Liver (tissue), 9 donors: Measurements from ENCODE around the gene KAZN. TPM values are rescaled to one million over a fixed set of nuclear protein-coding genes. Genes with fewer than 3 reads are reported as not detected.

Experiments
- DNase-seq: peaks from one replicate; pipeline ENCODE4 v3.0.0-alpha.2; 2017; ENCODE audit warnings: low spot score
- H3K27ac ChIP-seq, 2 donors: one replicate each; pipeline ENCODE4 v1.7.0; 2013; ENCODE audit warnings: inconsistent platforms in 2 of 2, low read length in 2 of 2, control low read depth in 1 of 2, low read depth in 1 of 2, mild to moderate bottlenecking in 1 of 2
- H3K27me3 ChIP-seq, 4 donors: one replicate each; pipeline versions ENCODE4 v1.6.1 to v1.7.0; 2013; ENCODE audit warnings: low read length in 3 of 4, inconsistent platforms in 1 of 4, mild to moderate bottlenecking in 1 of 4, moderate library complexity in 1 of 4; ENCODE audit not compliant: control insufficient read depth in 4 of 4, insufficient read depth in 4 of 4
- H3K36me3 ChIP-seq, 4 donors: one replicate each; pipeline versions ENCODE4 v1.6.1 to v1.7.0; 2013; ENCODE audit warnings: low read length in 3 of 4, mild to moderate bottlenecking in 3 of 4, low read depth in 1 of 4, moderate library complexity in 1 of 4; ENCODE audit not compliant: control insufficient read depth in 4 of 4, insufficient read depth in 3 of 4
- H3K4me1 ChIP-seq, 4 donors: one replicate each; pipeline versions ENCODE4 v1.6.1 to v1.7.0; 2013; ENCODE audit warnings: low read length in 3 of 4, mild to moderate bottlenecking in 3 of 4, moderate library complexity in 1 of 4; ENCODE audit not compliant: control insufficient read depth in 4 of 4, insufficient read depth in 4 of 4
- H3K4me3 ChIP-seq, 3 donors: one replicate each; pipeline versions ENCODE4 v1.6.1 to v1.7.0; 2013; ENCODE audit warnings: low read length in 3 of 3, control low read depth in 1 of 3, low read depth in 1 of 3, mild to moderate bottlenecking in 1 of 3
- H3K9ac ChIP-seq, 2 donors: one replicate each; pipeline ENCODE4 v1.7.0; 2013; ENCODE audit warnings: low read length in 2 of 2, mild to moderate bottlenecking in 2 of 2, moderate library complexity in 2 of 2, control low read depth in 1 of 2, low read depth in 1 of 2
- H3K9me3 ChIP-seq, 4 donors: one replicate each; pipeline versions ENCODE4 v1.6.1 to v1.7.0; 2013; ENCODE audit warnings: low read length in 3 of 4; ENCODE audit not compliant: control insufficient read depth in 4 of 4
- EGR1 ChIP-seq, 2 donors: IDR thresholded peaks; 2 replicates each; pipeline ENCODE4 v1.6.1; 2016 to 2018; ENCODE audit warnings: antibody characterized with exemption in 2 of 2, low read depth in 2 of 2
- FOXA2 ChIP-seq: IDR thresholded peaks from 2 replicates; pipeline ENCODE4 v1.6.1; 2016; ENCODE audit warnings: antibody characterized with exemption
- GABPA ChIP-seq, 2 donors: IDR thresholded peaks in 1 of 2; conservative IDR thresholded peaks in 1 of 2; 2 replicates each; pipeline ENCODE4 v1.6.1; 2016; ENCODE audit warnings: antibody characterized with exemption in 2 of 2, mild to moderate bottlenecking in 1 of 2, moderate library complexity in 1 of 2
- HNF4A ChIP-seq, 2 donors: conservative IDR thresholded peaks; 2 replicates each; pipeline ENCODE4 v1.6.1; 2016; ENCODE audit warnings: antibody characterized with exemption in 2 of 2, mild to moderate bottlenecking in 2 of 2
- HNF4G ChIP-seq: IDR thresholded peaks from 2 replicates; pipeline ENCODE4 v1.6.1; 2016; ENCODE audit warnings: antibody characterized with exemption
- JUND ChIP-seq, 2 donors: IDR thresholded peaks; 2 replicates each; pipeline ENCODE4 v1.6.1; 2016; ENCODE audit warnings: antibody characterized with exemption in 2 of 2
- NR2F2 ChIP-seq: IDR thresholded peaks from 2 replicates; pipeline ENCODE4 v1.6.1; 2016; ENCODE audit warnings: antibody characterized with exemption
- RXRA ChIP-seq, 2 donors: IDR thresholded peaks; 2 replicates each; pipeline ENCODE4 v1.6.1; 2017 to 2018; ENCODE audit warnings: antibody characterized with exemption in 2 of 2, mild to moderate bottlenecking in 1 of 2
- SP1 ChIP-seq: IDR thresholded peaks from 2 replicates; pipeline ENCODE4 v1.6.1; 2018; ENCODE audit warnings: antibody characterized with exemption, mild to moderate bottlenecking
- TAF1 ChIP-seq: conservative IDR thresholded peaks from 2 replicates; pipeline ENCODE4 v1.6.1; 2016; ENCODE audit warnings: antibody characterized with exemption, mild to moderate bottlenecking
- YY1 ChIP-seq: IDR thresholded peaks from 2 replicates; pipeline ENCODE4 v1.6.1; 2016; ENCODE audit warnings: antibody characterized with exemption, mild to moderate bottlenecking
- WGBS: extraction: QIAGEN DNeasy Blood & Tissue Kit; methylation state at CpG from one replicate; pipeline ENCODE4 v1.1.7; 2013; 5-methylcytosine and 5-hydroxymethylcytosine counted together
- polyA plus RNA-seq, 2 donors: library from polyadenylated mRNA; stranded (reverse) in 1 of 2; unstranded in 1 of 2; fragments of 200-250 nt in 1 of 2; fragments of >200 nt in 1 of 2; fragmentation: Nextera tagmentation in 1 of 2; extraction: Ambion mirVana in 1 of 2; gene quantifications; one replicate each; pipeline versions ENCODE4 v1.2.1 to v1.2.3, GENCODE V29; 2013 to 2015
- total RNA-seq, 2 donors: library from RNA; depleted of rRNA; stranded (reverse); fragments of >200 nt; gene quantifications; one replicate each; pipeline ENCODE4 v1.2.3, GENCODE V29; 2014
- TF ChIP-seq, protein P1 (sequence below): IDR thresholded peaks from 2 replicates; pipeline ENCODE4 v1.6.1; 2016; ENCODE audit warnings: antibody characterized with exemption
- TF ChIP-seq, protein P2 (sequence below): fragments of 150-350 bp; IDR thresholded peaks from 2 replicates; pipeline ENCODE4 v1.5.1; 2017; ENCODE audit warnings: improper control_type of control experiment, low read depth, low read length; ENCODE audit not compliant: missing input control
- TF ChIP-seq, protein P3 (sequence below): IDR thresholded peaks from 2 replicates; pipeline ENCODE4 v1.6.1; 2016; ENCODE audit warnings: antibody characterized with exemption
- TF ChIP-seq, protein P4 (sequence below): IDR thresholded peaks from 2 replicates; pipeline ENCODE4 v1.6.1; 2016; ENCODE audit warnings: antibody characterized with exemption, mild to moderate bottlenecking
- donor health status: healthy.
- donor health status: healthy.
- donor health status: healthy.
- donor health status: healthy.
- donor health status: healthy.

Gene KAZN
- total and polyA plus RNA-seq, 4 donors, result 1.9 to 6.9 (median 2.4) TPM

DNA sequence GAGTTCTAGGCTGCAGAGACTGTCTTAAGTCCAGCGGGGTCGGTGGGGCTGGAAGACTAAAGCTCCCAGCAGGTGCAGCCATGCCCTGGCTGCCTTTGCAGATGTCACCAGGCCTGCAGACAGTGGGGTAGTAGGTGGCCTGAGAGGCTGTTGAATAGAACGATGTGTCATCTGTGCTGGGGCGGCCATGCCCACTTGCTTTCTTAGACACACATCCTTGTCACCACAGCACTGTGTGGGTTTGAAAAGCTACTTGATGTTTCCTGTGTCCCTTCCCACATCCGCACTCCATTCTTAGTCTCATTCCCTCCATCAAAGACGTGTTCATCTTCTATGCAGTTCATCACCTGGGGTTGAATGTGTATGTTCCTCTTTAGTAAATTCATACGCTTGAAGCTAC lies 370.5 kb downstream of the KAZN start:
- TF ChIP-seq TAF1, result no peak
- peak overlapping the region; percentile 0 to 4 for H3K27ac ChIP-seq
- H3K36me3 ChIP-seq, result no peaks in the 10 kb centered on the region
- H3K4me1 ChIP-seq, result peaks cover 0 to 6% (median 0%) of the 10 kb centered on the region in 4 donors
- DNase-seq, result no peak
- H3K27me3 ChIP-seq, result no peaks in the 10 kb centered on the region
- H3K4me3 ChIP-seq, result no peak overlapping the region
- peaks cover 0 to 3% (median 0%) of the 10 kb centered on the region in 4 donors for H3K9me3 ChIP-seq
- WGBS, result 75% methylated on average over 7 of the region's 7 CpGs
- H3K9ac ChIP-seq, result no peak overlapping the region

DNA sequence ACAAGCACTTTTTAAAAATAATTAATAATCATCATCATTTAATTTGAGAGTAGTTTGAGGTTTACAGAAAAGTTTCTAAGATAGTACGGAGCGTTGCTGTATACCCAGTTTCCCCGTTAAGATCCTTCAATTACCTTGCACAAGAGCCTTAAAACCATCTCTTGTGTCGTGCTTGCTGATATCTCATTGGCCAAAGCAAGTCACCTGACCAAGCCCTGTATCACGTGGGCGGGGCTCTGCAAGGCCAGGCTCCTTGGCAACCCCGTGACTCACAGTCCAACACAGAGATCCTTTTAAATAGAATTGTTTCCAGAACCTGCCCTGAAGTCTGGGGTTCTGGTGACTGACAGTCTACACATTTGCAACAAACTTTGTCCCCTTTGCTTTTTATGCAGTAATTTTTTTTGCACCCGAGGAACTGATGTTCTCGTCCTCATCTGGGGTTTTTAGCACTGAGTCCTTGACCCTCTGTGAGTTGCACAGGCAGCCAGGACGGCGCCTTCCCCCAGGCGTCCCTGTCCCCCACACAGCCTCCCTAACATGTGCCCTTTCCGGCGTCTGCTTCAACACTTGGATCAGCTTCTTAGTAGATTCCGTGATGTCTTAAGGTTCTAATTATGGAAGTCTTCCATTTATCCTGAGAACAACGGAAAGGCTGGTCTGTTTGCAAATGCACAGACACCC lies 371.8 kb downstream of the KAZN start:
- H3K9ac ChIP-seq, result no peak overlapping the region
- TF ChIP-seq, protein P1, sequence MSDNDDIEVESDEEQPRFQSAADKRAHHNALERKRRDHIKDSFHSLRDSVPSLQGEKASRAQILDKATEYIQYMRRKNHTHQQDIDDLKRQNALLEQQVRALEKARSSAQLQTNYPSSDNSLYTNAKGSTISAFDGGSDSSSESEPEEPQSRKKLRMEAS, result no peak
- peak; percentile 23 for TF ChIP-seq NR2F2
- peak; percentile 39 for TF ChIP-seq SP1
- TF ChIP-seq HNF4G, result no peak
- TF ChIP-seq, protein P2, sequence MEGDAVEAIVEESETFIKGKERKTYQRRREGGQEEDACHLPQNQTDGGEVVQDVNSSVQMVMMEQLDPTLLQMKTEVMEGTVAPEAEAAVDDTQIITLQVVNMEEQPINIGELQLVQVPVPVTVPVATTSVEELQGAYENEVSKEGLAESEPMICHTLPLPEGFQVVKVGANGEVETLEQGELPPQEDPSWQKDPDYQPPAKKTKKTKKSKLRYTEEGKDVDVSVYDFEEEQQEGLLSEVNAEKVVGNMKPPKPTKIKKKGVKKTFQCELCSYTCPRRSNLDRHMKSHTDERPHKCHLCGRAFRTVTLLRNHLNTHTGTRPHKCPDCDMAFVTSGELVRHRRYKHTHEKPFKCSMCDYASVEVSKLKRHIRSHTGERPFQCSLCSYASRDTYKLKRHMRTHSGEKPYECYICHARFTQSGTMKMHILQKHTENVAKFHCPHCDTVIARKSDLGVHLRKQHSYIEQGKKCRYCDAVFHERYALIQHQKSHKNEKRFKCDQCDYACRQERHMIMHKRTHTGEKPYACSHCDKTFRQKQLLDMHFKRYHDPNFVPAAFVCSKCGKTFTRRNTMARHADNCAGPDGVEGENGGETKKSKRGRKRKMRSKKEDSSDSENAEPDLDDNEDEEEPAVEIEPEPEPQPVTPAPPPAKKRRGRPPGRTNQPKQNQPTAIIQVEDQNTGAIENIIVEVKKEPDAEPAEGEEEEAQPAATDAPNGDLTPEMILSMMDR, result no peak
- TF ChIP-seq EGR1 (IDR thresholded peaks at IDR 0.05; ENCODE audit: low read depth in 2 of 2), result no peak
- TF ChIP-seq, protein P3, sequence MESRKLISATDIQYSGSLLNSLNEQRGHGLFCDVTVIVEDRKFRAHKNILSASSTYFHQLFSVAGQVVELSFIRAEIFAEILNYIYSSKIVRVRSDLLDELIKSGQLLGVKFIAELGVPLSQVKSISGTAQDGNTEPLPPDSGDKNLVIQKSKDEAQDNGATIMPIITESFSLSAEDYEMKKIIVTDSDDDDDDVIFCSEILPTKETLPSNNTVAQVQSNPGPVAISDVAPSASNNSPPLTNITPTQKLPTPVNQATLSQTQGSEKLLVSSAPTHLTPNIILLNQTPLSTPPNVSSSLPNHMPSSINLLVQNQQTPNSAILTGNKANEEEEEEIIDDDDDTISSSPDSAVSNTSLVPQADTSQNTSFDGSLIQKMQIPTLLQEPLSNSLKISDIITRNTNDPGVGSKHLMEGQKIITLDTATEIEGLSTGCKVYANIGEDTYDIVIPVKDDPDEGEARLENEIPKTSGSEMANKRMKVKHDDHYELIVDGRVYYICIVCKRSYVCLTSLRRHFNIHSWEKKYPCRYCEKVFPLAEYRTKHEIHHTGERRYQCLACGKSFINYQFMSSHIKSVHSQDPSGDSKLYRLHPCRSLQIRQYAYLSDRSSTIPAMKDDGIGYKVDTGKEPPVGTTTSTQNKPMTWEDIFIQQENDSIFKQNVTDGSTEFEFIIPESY, result no peak
- TF ChIP-seq RXRA (IDR thresholded peaks at IDR 0.05), result peak; percentile 73 to 81
- TF ChIP-seq FOXA2, result no peak
- no peak for TF ChIP-seq YY1
- TF ChIP-seq JUND (IDR thresholded peaks at IDR 0.05), result no peak
- no peak for TF ChIP-seq HNF4A (conservative IDR thresholded peaks at IDR 0.05)
- TF ChIP-seq GABPA (IDR thresholded peaks at IDR 0.05 in 1 of 2, conservative IDR thresholded peaks at IDR 0.05 in 1 of 2), result no peak
- no peaks in the 10 kb centered on the region for H3K27me3 ChIP-seq
- H3K27ac ChIP-seq, result peak overlapping the region; percentile 4 to 19
- no peak for DNase-seq
- WGBS, result 74% methylated on average over 16 of the region's 16 CpGs
- no peak overlapping the region for H3K4me3 ChIP-seq
- H3K9me3 ChIP-seq, result peaks cover 0 to 5% (median 0%) of the 10 kb centered on the region in 4 donors
- H3K4me1 ChIP-seq, result peaks cover 0 to 6% (median 0%) of the 10 kb centered on the region in 4 donors
- H3K36me3 ChIP-seq, result no peaks in the 10 kb centered on the region

DNA sequence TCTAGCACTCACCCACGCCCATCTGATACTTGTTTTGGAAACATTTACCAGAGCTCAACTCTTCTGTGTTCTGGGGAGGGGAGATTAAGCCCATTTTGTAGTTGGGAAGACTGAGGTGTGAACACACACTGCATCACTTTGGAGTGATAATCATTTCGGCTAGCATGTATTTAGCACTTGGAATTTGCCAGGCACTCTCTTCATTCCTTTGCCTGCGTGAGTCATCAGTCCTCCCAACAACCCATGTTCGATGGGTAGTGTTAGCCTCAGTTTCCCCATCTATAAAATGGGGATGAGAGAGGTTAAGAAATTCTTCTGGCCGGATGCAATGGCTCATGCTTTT lies 372.3 kb downstream of the KAZN start:
- 76% methylated on average over 5 of the region's 5 CpGs for WGBS
- no peak overlapping the region for H3K9ac ChIP-seq

More for the DNA sequence above, 372.3 kb downstream of the KAZN start:
- Histone ChIP-seq H3K27me3 (no peaks in the 10 kb centered on the region), H3K9me3 (peaks cover 0 to 5% (median 0%) of the 10 kb centered on the region in 4 donors), H3K4me1 (peaks cover 0 to 6% (median 0%) of the 10 kb centered on the region in 4 donors), H3K4me3 (no peak overlapping the region), H3K36me3 (no peaks in the 10 kb centered on the region), H3K27ac (peak overlapping the region; percentile 4 to 19)
- DNase-seq, result no peak
- TF ChIP-seq EGR1 (IDR thresholded peaks at IDR 0.05; ENCODE audit: low read depth in 2 of 2) (no peak), SP1 (no peak)
- TF ChIP-seq, protein P4, sequence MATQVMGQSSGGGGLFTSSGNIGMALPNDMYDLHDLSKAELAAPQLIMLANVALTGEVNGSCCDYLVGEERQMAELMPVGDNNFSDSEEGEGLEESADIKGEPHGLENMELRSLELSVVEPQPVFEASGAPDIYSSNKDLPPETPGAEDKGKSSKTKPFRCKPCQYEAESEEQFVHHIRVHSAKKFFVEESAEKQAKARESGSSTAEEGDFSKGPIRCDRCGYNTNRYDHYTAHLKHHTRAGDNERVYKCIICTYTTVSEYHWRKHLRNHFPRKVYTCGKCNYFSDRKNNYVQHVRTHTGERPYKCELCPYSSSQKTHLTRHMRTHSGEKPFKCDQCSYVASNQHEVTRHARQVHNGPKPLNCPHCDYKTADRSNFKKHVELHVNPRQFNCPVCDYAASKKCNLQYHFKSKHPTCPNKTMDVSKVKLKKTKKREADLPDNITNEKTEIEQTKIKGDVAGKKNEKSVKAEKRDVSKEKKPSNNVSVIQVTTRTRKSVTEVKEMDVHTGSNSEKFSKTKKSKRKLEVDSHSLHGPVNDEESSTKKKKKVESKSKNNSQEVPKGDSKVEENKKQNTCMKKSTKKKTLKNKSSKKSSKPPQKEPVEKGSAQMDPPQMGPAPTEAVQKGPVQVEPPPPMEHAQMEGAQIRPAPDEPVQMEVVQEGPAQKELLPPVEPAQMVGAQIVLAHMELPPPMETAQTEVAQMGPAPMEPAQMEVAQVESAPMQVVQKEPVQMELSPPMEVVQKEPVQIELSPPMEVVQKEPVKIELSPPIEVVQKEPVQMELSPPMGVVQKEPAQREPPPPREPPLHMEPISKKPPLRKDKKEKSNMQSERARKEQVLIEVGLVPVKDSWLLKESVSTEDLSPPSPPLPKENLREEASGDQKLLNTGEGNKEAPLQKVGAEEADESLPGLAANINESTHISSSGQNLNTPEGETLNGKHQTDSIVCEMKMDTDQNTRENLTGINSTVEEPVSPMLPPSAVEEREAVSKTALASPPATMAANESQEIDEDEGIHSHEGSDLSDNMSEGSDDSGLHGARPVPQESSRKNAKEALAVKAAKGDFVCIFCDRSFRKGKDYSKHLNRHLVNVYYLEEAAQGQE, result no peak
